Activated T-cell treated with anti-CD3 and anti-CD28 coated beads, Interleukin-2, amount 50 U/mL, for 72 hours (primary cell): Measurements from ENCODE around the gene PYGM. TPM values are rescaled to one million over a fixed set of nuclear protein-coding genes. Genes with fewer than 3 reads are reported as not detected.

Source experiments
- ATAC-seq, 2 donors: fragments of 150-1000 bp; cut with Tn5 transposase; replicated peaks in 1 of 2; 2 replicates each; pipeline ENCODE4 v1.10.0; 2021; ENCODE audit warnings: moderate library complexity in 2 of 2, mild to moderate bottlenecking in 1 of 2
- DNase-seq, 2 donors: peaks; one replicate each; pipeline ENCODE4 v3.0.0; 2021 to 2022; ENCODE audit warnings: mixed read lengths in 1 of 2
- H3K27ac Mint-ChIP-seq: one replicate; pipeline ENCODE4 v1.8.0; 2022; ENCODE audit warnings: mild to moderate bottlenecking, moderate library complexity, mixed read lengths
- H3K27me3 Mint-ChIP-seq: one replicate; pipeline ENCODE4 v1.8.0; 2022; ENCODE audit warnings: low read depth, mixed read lengths
- H3K36me3 Mint-ChIP-seq, 2 donors: one replicate each; pipeline ENCODE4 v1.8.0; 2022; ENCODE audit warnings: mixed read lengths in 2 of 2, mild to moderate bottlenecking in 1 of 2; ENCODE audit not compliant: insufficient read depth in 2 of 2
- H3K4me1 Mint-ChIP-seq: one replicate; pipeline ENCODE4 v1.8.0; 2022; ENCODE audit warnings: low read depth, mixed read lengths
- H3K4me3 Mint-ChIP-seq, 2 donors: one replicate each; pipeline ENCODE4 v1.8.0; 2022; ENCODE audit warnings: mild to moderate bottlenecking in 2 of 2, mixed read lengths in 2 of 2, moderate library complexity in 2 of 2
- H3K9me3 Mint-ChIP-seq, 2 donors: one replicate each; pipeline ENCODE4 v1.8.0; 2022; ENCODE audit warnings: mixed read lengths in 2 of 2
- total RNA-seq, 2 donors: library from RNA; stranded (reverse); gene quantifications; one replicate each; pipeline ENCODE4 v1.2.3, GENCODE V29; 2022

The PYGM gene
- total RNA-seq, 2 donors from 2014 or later: 4.0 to 4.5 TPM

- Mint-ChIP-seq H3K4me3 (peak overlapping the region; percentile 75 to 76), H3K27me3 (peaks cover 31% of the 10 kb centered on the region), H3K27ac (no peak overlapping the region), H3K9me3 (no peaks in the 10 kb centered on the region), H3K36me3 (no peaks in the 10 kb centered on the region), H3K4me1 (peaks cover 20% of the 10 kb centered on the region)
- no peak for DNase-seq
- no peak for ATAC-seq
These were observed 35.6 kb downstream of the PYGM start for GRCh38 chr11:64723907-64724862.

DNA sequence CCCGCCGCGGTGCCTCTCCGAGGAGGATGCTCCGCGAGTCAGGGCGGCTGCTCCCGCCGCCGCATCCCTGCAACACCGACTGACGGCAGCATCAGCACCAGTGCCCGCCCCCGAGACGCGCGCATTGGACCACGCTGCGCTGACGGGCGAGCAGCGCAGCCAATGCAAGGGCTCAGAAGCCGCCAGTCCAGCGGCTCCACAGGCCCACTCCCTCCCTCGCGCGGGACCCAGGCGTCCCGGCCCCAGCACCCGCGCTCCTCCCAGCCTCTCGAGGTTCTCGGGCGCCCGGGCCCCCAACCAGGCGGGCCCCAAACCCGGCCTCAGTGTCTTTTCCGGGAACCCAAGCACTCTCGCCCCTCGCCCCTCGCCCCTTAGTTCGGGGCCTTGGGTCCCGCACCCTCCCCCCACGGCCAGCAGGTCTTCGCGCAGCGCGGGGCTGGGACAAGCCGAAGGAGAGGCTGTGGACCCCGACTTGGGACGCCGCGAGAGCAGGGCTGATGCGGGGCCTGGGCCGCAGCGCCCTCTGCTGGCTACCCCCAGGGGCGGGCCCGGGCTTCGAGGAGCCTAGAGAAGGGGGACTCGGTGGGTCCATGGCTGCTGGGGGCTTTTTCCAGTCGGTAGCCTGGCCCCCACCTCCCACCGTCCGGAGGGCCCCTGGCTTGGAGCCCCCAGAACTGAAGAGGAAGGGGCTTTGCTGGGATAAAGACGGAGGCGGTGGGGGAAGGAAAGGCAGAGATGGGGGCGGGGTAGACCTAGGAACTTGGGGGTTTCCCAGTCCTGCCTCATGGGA is 36.5 kb downstream of the PYGM start, which contains the start of gene NRXN2:
TSS of gene NRXN2 (minus strand) at position 81 of the 790 bp plus-strand sequence. CDS start 9,498 bp downstream, outside the sequence.
- H3K36me3 Mint-ChIP-seq: no peaks in the 10 kb centered on the region
- ATAC-seq (peak; percentile 99), DNase-seq (peak; percentile 92)
- peak within 1 kb of the TSS; percentile 44 for H3K27ac Mint-ChIP-seq
- H3K9me3 Mint-ChIP-seq: no peaks in the 10 kb centered on the region
- peaks cover 31% of the 10 kb centered on the region for H3K27me3 Mint-ChIP-seq
- H3K4me1 Mint-ChIP-seq: peaks cover 20% of the 10 kb centered on the region
- H3K4me3 Mint-ChIP-seq: peak within 1 kb of the TSS; percentile 75 to 76

DNA sequence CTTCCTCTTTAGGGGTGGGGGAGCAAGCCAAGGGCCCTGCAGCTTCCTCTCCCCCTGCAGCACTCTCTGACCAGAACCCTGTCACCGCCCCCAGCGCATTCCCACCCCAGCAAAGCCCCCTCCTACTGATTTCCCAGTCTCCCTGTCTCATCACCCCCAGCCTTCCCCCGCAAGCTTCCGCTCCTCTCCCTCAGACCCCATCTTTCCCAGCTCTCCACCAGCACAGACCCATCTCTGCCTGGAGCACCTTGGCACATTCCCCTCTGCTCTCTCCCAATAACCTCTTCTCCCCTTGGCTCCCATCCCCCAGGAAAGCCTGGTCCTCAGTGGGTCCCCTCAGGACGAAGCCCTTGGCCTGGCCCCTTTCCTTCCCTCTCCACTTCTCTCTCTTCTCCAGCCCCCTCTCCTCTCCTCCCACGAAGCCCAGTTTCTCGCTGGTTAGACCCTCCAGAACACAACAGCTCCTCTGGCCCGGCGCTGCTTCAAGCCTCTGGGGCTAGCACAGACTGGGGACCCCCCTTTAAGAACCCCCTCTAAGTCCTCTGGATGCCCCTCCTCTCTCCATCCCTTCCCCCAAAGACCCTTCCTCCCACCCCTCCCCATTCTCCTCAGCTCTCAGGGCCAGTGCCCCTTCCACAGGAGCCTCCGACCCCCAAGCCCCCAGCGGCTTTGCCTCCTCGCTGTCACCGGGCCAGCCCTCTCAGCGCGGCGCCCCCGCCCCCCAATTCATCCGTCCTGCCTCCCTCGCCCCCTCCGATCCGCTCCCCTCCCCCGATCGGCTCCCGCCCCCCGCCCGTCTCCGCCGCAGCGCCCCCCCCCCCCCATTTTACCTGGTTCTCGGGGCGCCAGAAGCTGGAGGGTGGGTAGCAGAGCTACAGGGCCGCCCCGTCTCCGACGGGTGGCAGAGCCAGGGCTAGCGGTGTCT is 37.4 kb downstream of the PYGM start:
- Mint-ChIP-seq H3K4me3 (peak overlapping the region; percentile 61 to 75), H3K36me3 (no peaks in the 10 kb centered on the region), H3K27ac (peak overlapping the region; percentile 44), H3K4me1 (peaks cover 20% of the 10 kb centered on the region), H3K9me3 (no peaks in the 10 kb centered on the region), H3K27me3 (peaks cover 34% of the 10 kb centered on the region)
- ATAC-seq (no peak), DNase-seq (no peak)

DNA sequence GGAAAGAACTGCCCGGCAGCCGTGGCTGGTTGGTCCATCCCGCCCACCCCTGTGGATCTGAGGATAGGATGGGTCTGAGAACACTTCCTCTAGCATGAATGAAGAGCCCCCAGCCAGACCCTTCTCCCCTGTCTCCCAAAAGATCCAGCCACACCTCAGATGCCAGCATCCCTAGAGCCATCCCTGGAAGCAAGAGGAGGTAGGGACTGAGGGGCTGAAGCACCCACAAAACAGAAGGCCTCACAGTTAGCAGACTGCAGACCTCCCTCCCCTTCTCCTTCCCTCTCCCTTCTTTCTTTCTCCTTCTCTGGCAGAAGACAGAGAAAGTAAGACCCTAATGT is 38.4 kb downstream of the PYGM start:
- no peak overlapping the region for H3K27ac Mint-ChIP-seq
- no peaks in the 10 kb centered on the region for H3K36me3 Mint-ChIP-seq
- no peak overlapping the region for H3K4me3 Mint-ChIP-seq
- peaks cover 20% of the 10 kb centered on the region for H3K4me1 Mint-ChIP-seq
- DNase-seq: no peak
- H3K9me3 Mint-ChIP-seq: no peaks in the 10 kb centered on the region
- ATAC-seq: no peak
- peaks cover 45% of the 10 kb centered on the region for H3K27me3 Mint-ChIP-seq

DNA sequence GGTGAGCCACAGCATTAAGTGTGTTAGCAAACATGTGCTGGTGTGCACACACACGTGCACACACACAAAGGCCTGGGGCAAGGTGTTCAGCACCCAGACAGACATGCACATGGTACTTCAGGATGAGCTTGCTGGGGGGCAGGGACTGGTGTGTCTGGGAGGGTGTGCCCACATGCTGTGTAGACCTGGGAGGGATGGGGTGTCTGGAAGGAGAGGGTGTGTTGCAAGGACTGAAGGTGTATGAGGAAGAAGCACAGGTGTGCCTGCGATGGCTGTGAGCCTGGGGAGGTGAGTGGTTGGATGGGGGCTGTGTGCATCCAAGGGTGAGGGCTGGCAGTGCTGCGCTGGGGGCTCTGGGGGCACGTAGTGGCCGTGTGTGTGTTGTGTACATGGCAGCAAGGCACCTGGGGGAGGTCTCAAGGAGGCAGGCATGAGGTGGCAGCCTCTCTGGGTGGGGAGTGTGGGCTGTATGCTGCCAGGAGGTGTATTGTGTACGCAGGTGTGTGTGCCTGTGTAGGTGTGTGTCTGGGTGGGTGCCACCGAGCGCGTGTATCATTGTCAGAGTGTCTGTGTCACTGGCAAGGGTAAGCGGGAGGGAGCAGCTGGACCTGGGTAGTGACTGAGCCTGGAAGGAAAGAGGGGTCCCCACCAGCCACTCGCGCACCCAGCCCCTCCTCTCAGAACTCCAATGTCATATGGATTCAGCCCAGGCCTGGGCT is 39.0 kb downstream of the PYGM start:
- no peaks in the 10 kb centered on the region for H3K36me3 Mint-ChIP-seq
- H3K9me3 Mint-ChIP-seq: no peaks in the 10 kb centered on the region
- DNase-seq: no peak
- no peak overlapping the region for H3K4me3 Mint-ChIP-seq
- H3K27me3 Mint-ChIP-seq: peaks cover 50% of the 10 kb centered on the region
- peaks cover 20% of the 10 kb centered on the region for H3K4me1 Mint-ChIP-seq
- H3K27ac Mint-ChIP-seq: no peak overlapping the region
- ATAC-seq: no peak

DNA sequence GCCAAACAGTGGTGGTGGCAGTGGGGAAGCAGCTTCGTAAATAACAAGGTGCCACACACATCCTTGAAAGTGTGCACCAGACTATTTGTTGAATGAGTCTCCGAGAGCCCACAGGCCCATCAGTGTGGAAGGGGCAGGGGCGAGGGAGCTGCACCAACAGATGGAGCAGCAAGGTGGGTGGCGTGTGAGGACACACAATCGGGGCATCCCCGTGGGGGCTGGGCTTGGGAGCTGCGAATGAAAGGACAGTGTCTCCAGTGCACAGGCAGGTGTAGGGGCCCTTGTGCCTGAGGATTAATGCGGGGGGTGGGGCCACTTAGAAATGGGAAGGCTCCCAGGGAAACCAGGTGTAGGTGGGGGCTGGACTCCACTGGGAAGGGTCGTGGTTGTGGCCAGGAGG is 39.6 kb downstream of the PYGM start:
- ATAC-seq: no peak
- no peaks in the 10 kb centered on the region for H3K9me3 Mint-ChIP-seq
- no peaks in the 10 kb centered on the region for H3K36me3 Mint-ChIP-seq
- peaks cover 18% of the 10 kb centered on the region for H3K4me1 Mint-ChIP-seq
- H3K27ac Mint-ChIP-seq: no peak overlapping the region
- H3K4me3 Mint-ChIP-seq: no peak overlapping the region
- peaks cover 56% of the 10 kb centered on the region for H3K27me3 Mint-ChIP-seq
- DNase-seq: no peak

GRCh38 chr11:64719406-64719805 is 40.4 kb downstream of the PYGM start:
- Mint-ChIP-seq H3K27me3 (peaks cover 64% of the 10 kb centered on the region), H3K4me3 (no peak overlapping the region), H3K9me3 (no peaks in the 10 kb centered on the region), H3K36me3 (no peaks in the 10 kb centered on the region), H3K27ac (no peak overlapping the region), H3K4me1 (peaks cover 14% of the 10 kb centered on the region)
- no peak for DNase-seq
- no peak for ATAC-seq

DNA sequence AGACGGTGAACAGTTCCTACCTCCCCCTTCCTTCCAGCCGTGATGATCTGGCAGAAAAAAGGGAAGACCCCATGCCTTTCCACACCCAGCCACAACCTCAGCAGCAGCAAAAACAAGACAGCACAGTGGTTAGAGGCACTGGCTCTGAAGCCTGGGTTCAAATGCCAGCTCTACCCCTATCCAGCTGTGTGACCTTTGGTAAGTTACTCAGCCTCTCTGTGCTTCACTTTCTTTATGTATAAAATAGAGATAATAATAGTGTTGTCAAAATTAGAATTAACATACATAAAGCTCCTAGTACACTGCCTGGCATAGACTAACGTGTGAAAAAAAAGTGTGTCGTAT is 41.0 kb downstream of the PYGM start:
- H3K4me3 Mint-ChIP-seq: no peak overlapping the region
- H3K4me1 Mint-ChIP-seq: peaks cover 9% of the 10 kb centered on the region
- H3K27me3 Mint-ChIP-seq: peaks cover 70% of the 10 kb centered on the region
- DNase-seq (no peak), ATAC-seq (no peak)
- H3K9me3 Mint-ChIP-seq: no peaks in the 10 kb centered on the region
- no peak overlapping the region for H3K27ac Mint-ChIP-seq
- no peaks in the 10 kb centered on the region for H3K36me3 Mint-ChIP-seq

- Mint-ChIP-seq H3K4me3 (no peak overlapping the region), H3K36me3 (no peaks in the 10 kb centered on the region), H3K9me3 (no peaks in the 10 kb centered on the region), H3K27ac (no peak overlapping the region), H3K27me3 (peaks cover 70% of the 10 kb centered on the region), H3K4me1 (peaks cover 4% of the 10 kb centered on the region)
- DNase-seq: no peak
- no peak for ATAC-seq
These were observed 41.5 kb downstream of the PYGM start for GRCh38 chr11:64718084-64718779.

DNA sequence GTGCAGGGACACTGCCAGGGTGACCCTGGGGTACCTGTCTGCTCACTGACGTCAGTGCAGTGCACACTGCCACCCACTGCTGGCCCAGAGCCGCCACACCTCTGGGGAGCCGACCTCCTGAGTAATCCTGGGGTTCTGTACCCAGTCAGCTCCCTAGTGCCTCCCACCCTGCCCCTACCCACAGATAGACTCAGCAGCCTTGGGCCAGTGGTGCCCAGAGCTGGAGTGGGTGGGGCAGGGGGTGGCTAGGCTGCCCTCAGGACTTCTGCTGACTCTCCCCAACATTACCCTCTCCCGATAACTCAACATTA is 42.6 kb downstream of the PYGM start:
- peaks cover 2% of the 10 kb centered on the region for H3K4me1 Mint-ChIP-seq
- H3K27ac Mint-ChIP-seq: no peak overlapping the region
- no peak overlapping the region for H3K4me3 Mint-ChIP-seq
- no peak for DNase-seq
- peaks cover 68% of the 10 kb centered on the region for H3K27me3 Mint-ChIP-seq
- no peaks in the 10 kb centered on the region for H3K36me3 Mint-ChIP-seq
- no peaks in the 10 kb centered on the region for H3K9me3 Mint-ChIP-seq
- ATAC-seq: no peak

GRCh38 chr11:64716473-64717267 is 43.1 kb downstream of the PYGM start:
- H3K27me3 Mint-ChIP-seq: peaks cover 68% of the 10 kb centered on the region
- H3K4me1 Mint-ChIP-seq: peaks cover 7% of the 10 kb centered on the region
- no peak overlapping the region for H3K4me3 Mint-ChIP-seq
- ATAC-seq (no peak), DNase-seq (no peak)
- no peaks in the 10 kb centered on the region for H3K36me3 Mint-ChIP-seq
- H3K9me3 Mint-ChIP-seq: no peaks in the 10 kb centered on the region
- no peak overlapping the region for H3K27ac Mint-ChIP-seq
